Measurements from ENCODE around the gene NTRK3.

GRCh38 chr15:88241060-88241459 lies 15.5 kb downstream of the NTRK3 start:
- TF ChIP-seq CTCF (IDR thresholded peaks at IDR 0.05) (no peak), POLR2A (IDR thresholded peaks at IDR 0.05) (no peak)
